Gastroesophageal sphincter (tissue), 3 donors: Measurements from ENCODE around the gene GPANK1.

ENCODE experiments used
- CTCF ChIP-seq, 4 experiments: fragments of 200-600 bp in 2 of 4; fragments of 450-650 bp in 2 of 4; sonication (generic) in 1 of 4; IDR thresholded peaks; one replicate each; pipeline ENCODE4 v1.5.1; 2017 to 2019; ENCODE audit warnings: antibody characterized with exemption in 4 of 4, mild to moderate bottlenecking in 2 of 4, moderate library complexity in 2 of 4
- POLR2A ChIP-seq, 2 donors: fragments of 450-650 bp; IDR thresholded peaks; one replicate each; pipeline ENCODE4 v1.6.1; 2017; ENCODE audit warnings: antibody characterized with exemption in 2 of 2, mild to moderate bottlenecking in 2 of 2, moderate library complexity in 1 of 2

GRCh38 chr6:31701666-31702404 lies 37.0 kb upstream of the GPANK1 start:
- TF ChIP-seq POLR2A (IDR thresholded peaks at IDR 0.05): no peak
- TF ChIP-seq CTCF (IDR thresholded peaks at IDR 0.05): no peak
